ENCODE measurements around the gene CRIP3.
"Not testable (repeated sequence)": the region's sequence is repeated elsewhere in the genome, so short reads cannot be mapped to it uniquely, and the experiment has no call there.

The CRIP3 gene

GRCh38 chr6:43307451-43308100 is 1.1 kb downstream of the CRIP3 start:
- no peak overlapping the region for H3K4me3 ChIP-seq (ENCODE audit: control insufficient read depth, low read depth, low read length)
- no peak for DNase-seq (ENCODE audit: low read depth)
- TF ChIP-seq, protein P1, sequence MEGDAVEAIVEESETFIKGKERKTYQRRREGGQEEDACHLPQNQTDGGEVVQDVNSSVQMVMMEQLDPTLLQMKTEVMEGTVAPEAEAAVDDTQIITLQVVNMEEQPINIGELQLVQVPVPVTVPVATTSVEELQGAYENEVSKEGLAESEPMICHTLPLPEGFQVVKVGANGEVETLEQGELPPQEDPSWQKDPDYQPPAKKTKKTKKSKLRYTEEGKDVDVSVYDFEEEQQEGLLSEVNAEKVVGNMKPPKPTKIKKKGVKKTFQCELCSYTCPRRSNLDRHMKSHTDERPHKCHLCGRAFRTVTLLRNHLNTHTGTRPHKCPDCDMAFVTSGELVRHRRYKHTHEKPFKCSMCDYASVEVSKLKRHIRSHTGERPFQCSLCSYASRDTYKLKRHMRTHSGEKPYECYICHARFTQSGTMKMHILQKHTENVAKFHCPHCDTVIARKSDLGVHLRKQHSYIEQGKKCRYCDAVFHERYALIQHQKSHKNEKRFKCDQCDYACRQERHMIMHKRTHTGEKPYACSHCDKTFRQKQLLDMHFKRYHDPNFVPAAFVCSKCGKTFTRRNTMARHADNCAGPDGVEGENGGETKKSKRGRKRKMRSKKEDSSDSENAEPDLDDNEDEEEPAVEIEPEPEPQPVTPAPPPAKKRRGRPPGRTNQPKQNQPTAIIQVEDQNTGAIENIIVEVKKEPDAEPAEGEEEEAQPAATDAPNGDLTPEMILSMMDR (conservative IDR thresholded peaks at IDR 0.05; ENCODE audit: control insufficient read depth, insufficient read depth, low read depth, low read length) = no peak

DNA sequence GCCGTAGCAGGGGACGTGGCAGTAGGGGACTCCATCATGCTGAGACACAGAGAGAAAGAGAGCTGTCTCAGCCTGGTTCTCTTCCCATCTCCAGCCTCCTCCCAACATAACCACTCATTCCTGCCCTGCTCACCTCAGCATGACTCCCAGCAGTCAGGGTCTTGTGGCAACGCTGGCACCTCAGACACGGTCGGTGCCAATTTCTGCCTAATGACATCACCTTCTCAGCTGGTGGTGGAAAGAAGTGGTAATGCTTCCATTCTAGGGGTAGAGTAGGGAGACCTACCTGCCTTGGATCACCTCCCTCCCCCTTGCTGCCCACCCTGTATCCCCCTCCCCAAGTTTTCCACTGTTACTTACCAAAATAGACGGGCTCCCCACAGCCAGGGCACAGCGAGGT is 2.5 kb downstream of the CRIP3 start:
- TF ChIP-seq, protein P1 (conservative IDR thresholded peaks at IDR 0.05; ENCODE audit: control insufficient read depth, insufficient read depth, low read depth, low read length) = no peak

DNA sequence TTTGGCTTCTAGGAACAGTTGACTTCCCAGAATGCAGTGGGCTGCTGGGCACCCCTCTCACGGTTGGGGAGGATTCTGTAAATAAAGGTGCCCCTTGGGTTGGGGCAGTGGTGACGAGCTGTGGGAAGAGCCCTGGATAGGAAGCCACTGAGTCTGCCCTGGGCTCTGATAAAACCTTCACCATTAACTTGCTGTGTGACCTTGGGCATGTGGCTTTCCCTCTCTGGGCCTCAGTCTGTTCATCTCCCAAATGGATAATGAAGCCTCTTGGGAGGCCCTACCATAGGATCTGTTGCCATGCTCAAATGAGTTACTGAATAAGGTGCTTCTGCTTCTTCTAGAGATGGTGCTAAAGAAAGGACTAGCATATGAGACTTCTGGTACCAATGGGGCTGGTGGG is 3.7 kb downstream of the CRIP3 start:
- no peak for DNase-seq (ENCODE audit: low read depth)
- no peak overlapping the region for H3K4me3 ChIP-seq (ENCODE audit: control insufficient read depth, low read depth, low read length)
- TF ChIP-seq, protein P1 (conservative IDR thresholded peaks at IDR 0.05; ENCODE audit: control insufficient read depth, insufficient read depth, low read depth, low read length) = no peak

More for the DNA sequence above, 2.5 kb downstream of the CRIP3 start:
- no peak for DNase-seq (ENCODE audit: low read depth)
- H3K4me3 ChIP-seq (ENCODE audit: control insufficient read depth, low read depth, low read length) = no peak overlapping the region

DNA sequence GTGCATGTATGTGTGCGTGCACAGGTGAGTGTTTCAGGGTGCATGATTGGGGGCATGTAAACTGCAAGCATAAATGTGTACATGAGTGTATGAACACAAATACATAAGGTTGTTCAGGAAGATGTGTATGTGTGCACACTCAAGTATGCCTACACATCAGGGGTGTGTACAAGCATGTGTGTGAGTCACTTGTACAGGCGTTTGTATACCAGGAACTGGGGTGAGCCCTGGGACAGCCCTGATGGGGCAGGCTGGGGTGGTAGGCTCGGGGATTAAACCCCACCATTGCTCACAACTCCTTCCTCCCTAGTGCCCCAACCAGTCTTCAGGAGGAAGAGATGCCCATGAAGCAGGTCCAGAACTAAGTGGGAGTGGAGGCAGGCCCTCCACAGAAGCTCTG is 4.3 kb downstream of the CRIP3 start:
- H3K4me3 ChIP-seq (ENCODE audit: control insufficient read depth, low read depth, low read length) = no peak overlapping the region
- no peak for DNase-seq (ENCODE audit: low read depth)
- TF ChIP-seq, protein P1 (conservative IDR thresholded peaks at IDR 0.05; ENCODE audit: control insufficient read depth, insufficient read depth, low read depth, low read length) = no peak

DNA sequence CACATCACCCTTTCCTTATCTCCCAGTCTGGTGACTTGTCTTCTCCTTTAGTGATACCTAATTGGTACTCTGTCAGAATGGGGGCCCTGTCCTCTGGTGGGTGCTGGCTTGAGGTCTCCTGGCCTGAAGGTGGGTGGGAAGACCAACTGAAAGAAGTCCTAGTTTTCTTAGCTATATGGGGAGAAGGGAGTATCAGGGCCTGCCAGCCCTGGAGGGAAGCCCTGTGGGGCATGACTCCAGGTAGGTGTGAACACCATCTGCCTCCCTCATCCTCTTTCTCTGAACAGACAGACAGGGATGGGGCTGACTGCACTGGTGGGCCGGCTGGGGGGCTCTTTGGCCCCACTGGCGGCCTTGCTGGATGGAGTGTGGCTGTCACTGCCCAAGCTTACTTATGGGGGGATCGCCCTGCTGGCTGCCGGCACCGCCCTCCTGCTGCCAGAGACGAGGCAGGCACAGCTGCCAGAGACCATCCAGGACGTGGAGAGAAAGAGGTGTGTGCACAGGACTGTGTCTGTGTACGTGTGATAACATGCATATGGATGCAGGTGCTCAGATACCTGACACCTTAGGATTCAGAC is 4.8 kb downstream of the CRIP3 start:
- TF ChIP-seq, protein P1 (conservative IDR thresholded peaks at IDR 0.05; ENCODE audit: control insufficient read depth, insufficient read depth, low read depth, low read length) = no peak
- no peak for DNase-seq (ENCODE audit: low read depth)
- no peak overlapping the region for H3K4me3 ChIP-seq (ENCODE audit: control insufficient read depth, low read depth, low read length)

DNA sequence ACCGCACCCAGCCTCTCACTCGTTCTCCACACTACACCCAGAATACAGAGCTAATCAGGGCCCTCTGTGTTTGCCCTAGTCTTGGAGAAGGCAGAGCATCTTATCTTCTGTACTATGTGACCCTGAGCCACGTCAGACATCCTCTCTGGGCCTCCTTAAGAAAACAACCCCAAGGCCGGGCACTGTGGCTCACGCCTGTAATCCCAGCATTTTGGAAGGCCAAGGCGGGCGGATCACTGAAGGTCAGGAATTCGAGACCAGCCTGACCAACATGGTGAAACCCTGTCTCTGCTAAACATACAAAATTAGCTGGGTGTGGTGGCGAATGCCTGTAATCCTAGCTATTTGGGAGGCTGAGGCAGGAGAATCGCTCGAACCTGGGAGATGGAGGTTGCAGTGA is 5.6 kb downstream of the CRIP3 start:
- not testable (repeated sequence) for H3K4me3 ChIP-seq (ENCODE audit: control insufficient read depth, low read depth, low read length); DNase-seq (ENCODE audit: low read depth)

DNA sequence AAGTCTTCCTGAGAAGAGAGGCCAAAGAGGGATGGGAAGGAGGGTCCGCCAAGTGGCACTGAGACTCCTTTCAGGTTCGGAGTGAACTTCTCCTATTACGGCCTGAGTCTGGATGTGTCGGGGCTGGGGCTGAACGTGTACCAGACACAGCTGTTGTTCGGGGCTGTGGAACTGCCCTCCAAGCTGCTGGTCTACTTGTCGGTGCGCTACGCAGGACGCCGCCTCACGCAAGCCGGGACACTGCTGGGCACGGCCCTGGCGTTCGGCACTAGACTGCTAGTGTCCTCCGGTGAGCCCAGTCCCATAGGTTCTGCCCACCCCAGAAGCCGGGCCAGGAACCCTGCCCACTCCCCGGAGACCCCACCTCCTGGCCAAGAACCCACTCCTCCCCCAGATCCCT is 6.5 kb downstream of the CRIP3 start:
- H3K4me3 ChIP-seq (ENCODE audit: control insufficient read depth, low read depth, low read length) = no peak overlapping the region
- DNase-seq (ENCODE audit: low read depth) = no peak
- TF ChIP-seq, protein P1 (conservative IDR thresholded peaks at IDR 0.05; ENCODE audit: control insufficient read depth, insufficient read depth, low read depth, low read length) = no peak

Data from fibroblast of mammary gland (primary cell).